Renal cortex interstitium (tissue), 11 donors: Measurements from ENCODE around the gene DIP2B. TPM values are rescaled to one million over a fixed set of nuclear protein-coding genes. Genes with fewer than 3 reads are reported as not detected.
"Not testable (repeated sequence)": the region's sequence is repeated elsewhere in the genome, so short reads cannot be mapped to it uniquely, and the experiment has no call there.

Source experiments
- DNase-seq, 11 donors: peaks; one replicate each; pipeline ENCODE4 v3.0.0-alpha.2; 2013; ENCODE audit warnings: low read depth in 9 of 11, low spot score in 4 of 11; ENCODE audit errors: extremely low read depth in 1 of 11
- polyA plus RNA-seq, 3 donors: library from polyadenylated mRNA; unstranded; fragments of 120-200 nt; gene quantifications; one replicate each; pipeline ENCODE4 v1.2.1, GENCODE V29; 2013; ENCODE audit not compliant: insufficient read length in 3 of 3

Gene DIP2B
- polyA plus RNA-seq, 3 donors: 23.5 to 25.9 (median 23.9) TPM

GRCh38 chr12:50508970-50509663 is 4.3 kb downstream of the DIP2B start:
- DNase-seq: no peak

DNA sequence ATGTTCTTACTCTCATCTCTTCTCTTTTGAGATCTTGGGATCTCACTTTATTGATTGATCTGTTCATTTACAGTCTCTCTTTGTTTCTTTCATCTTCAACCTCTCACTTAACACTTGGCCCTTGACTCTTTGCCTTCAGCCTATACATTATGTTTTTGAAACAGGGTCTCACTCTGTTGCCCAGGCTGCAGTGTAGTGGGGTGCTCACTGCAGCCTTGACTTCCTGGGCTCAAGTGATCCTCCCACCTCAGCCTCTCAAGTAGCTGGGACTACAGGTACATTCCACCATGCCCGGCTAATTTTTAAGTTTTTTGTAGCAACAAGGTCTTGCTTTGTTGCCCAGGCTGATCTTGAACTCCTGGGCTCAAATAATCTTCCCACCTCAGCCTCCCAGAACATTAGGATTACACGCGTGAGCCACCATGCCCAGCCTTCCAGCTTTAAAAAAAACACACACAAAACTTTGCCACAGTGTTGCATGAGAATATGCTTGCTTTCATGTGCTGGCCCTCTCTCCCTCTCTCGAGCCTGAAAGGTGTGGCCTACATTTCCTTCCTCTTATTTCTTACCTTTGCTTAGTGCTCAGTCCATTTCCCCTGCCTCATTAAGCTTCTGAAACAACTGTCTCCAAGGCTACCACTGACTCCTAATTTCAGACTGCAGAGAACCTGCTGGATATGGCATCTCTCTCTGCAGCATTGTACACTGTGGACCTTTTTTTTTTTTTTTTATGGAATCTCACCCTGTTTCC is 9.9 kb downstream of the DIP2B start:
- no peak for DNase-seq

DNA sequence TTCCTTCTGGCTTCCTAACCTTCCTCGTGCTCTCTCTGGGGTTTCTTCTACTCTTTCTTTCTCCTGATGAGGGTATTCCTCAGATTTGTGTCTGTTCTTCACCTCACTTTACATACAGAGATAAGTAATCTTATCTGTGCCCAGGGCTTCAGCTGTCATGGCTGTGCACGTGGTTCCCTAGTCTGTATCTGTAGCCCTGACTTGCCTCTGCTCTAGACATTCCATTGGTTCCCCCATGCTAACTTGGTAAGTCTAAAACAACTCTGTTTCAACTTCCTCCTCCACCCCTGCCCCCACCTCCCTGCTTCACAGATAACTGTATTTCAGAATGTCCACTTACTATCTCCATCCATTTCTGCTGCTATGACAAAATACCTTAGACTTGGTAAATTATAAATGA is 10.8 kb downstream of the DIP2B start:
- no peak for DNase-seq

- no peak for DNase-seq
Observed at GRCh38 chr12:50517421-50518048, 12.8 kb downstream of the DIP2B start.

- DNase-seq: no peak
Observed at GRCh38 chr12:50518090-50518489, 13.3 kb downstream of the DIP2B start.

GRCh38 chr12:50519353-50519752 is 14.6 kb downstream of the DIP2B start:
- DNase-seq: no peak

DNA sequence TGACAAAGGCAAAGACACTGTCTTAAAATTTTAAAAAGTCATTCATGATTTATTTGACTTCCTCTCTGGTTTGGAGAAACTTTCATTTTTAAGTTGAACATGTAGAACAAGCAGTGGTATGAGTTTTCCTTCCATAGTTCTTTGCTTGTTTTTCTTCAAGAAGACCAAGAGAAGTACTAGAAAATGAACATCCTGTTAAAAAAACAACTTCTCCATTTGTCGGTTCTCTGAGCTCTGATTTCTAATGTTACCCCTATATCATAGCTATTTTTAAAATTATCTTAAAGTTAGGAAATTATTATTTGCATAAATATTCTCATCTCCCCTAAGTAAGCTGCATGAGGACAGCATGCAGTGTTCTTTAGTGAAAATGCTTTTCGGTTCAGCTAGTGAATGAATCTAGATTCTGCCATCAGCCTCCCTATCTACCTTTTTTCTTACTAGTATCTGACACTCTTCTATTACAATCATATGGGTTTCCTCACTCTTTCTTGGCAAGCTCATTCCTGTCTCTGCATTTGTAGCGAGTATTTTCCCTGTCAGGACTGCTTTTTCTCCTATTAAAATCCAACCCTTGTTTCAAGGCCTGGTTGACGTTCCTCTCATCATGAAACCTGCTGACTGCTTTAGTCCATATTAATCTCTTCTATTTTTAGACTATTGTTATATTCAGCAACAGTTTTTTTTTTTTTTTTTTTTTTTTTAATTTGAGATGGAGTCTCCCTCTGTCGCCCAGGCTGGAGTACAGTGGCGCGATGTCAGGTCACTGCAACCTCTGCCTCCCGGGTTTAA is 15.8 kb downstream of the DIP2B start:
- DNase-seq: no peak

GRCh38 chr12:50521781-50522180 is 17.0 kb downstream of the DIP2B start:
- DNase-seq: not testable (repeated sequence)

- DNase-seq: no peak
Observed at GRCh38 chr12:50523772-50524171, 19.0 kb downstream of the DIP2B start.

DNA sequence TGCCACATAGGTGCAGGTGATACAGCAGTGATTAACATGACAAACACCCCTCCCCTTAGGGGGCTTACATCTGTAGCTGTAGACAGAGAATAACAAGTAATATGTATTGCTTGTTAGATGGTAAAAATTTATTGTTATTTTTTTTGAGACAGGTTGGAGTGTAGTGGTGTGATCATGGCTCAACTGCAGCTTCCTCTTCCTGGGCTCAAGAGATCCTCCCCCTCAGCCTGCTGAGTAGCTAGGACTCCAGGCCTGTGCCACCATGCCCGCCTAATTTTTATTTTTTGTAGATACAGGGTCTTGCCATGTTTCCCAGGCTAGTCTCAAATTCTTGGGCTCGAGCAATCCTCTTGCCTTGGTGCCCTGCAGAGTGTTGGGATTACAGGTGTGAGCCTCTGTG is 19.8 kb downstream of the DIP2B start:
- no peak for DNase-seq

- no peak for DNase-seq
Observed at GRCh38 chr12:50525422-50525821, 20.6 kb downstream of the DIP2B start.

DNA sequence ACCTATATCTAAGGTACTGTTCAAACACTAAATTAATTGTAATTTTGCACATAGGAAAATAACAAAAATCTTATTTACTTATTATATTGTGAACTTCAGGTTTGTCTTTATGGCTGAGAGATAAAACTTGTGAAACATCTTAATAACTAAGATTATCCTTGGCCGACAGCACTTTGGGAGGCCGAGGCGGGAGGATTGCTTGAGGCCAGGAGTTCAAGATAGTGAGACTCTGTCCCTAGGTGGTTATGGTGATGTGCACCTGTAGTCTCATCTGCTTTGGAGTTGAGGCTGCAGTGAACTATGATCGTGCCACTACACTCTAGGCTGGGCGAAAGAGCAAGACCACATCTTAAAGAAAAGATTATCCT is 22.6 kb downstream of the DIP2B start:
- no peak for DNase-seq

DNA sequence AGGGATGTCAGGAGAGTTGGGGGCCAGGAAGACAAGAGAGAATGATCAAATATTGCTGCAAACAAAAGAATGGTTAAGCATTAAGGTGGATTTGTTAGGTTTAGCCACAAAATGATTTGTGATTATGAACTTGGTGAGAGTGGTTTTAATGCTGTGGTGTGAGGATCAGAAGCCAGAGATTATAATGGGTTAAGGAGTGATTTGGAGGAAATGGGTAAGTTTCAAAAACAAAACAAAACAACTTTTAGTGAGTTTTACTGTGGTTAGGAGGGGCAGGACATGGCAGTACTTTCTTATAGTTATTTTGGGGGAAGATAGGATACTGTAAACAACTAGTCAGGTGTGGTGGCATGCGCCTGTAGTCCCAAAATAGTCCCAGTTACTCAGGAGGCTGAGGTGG is 24.0 kb downstream of the DIP2B start:
- DNase-seq: no peak

DNA sequence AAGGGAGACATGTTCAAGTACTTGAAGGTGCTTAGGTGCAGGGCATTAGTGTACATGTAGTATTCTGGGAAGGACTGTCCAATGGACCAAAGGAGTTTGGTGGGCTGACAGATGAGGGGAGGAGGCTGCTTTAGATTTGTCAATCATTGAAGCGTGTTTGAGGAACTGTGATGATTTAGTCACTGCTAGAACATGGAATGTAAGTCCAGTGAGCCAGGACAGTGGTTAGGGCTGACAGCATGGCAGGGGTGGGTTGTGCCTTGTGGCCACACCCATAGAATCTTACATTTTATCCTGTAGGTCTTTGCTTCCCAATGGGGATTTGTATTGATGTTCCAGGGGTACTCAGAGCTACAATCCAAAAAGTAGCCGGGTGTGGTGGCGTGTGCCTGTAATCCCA is 24.6 kb downstream of the DIP2B start:
- no peak for DNase-seq

GRCh38 chr12:50530532-50530931 is 25.7 kb downstream of the DIP2B start:
- no peak for DNase-seq

GRCh38 chr12:50533203-50533584 is 28.4 kb downstream of the DIP2B start:
- no peak for DNase-seq

GRCh38 chr12:50533971-50534370 is 29.2 kb downstream of the DIP2B start:
- no peak for DNase-seq

DNA sequence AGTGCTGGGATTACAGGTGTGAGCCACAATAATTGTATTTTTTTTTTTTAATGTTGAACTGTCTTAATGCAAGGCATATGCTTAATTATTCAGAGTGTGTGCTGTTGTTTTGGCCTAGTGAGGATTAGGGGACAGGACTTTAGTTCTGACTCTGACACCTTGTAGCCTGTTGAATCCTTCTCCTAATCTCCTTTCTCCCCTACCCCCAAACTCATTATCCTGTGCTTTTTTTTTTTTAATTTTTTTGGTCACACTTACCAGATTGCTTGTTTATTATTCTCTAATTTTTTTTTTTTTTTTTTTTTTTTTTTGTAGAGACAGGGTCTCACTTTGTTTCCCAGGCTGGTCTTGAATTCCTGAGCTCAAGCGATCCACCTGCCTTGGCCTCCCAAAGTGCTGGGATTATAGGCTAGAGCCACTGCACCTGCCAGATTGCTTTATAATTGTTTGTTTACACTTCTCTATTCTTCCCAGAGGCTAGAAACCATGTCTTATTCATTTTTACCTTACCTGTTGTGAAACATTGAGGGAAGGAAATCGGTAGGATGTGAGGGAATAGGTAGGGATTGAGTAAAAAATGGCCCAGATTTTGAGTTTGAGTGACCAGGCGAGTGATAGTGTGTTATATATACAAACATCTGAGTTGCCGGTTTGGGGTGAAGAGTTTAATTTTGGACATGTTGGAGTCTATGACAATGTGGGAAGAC is 32.2 kb downstream of the DIP2B start:
- no peak for DNase-seq

GRCh38 chr12:50537538-50537919 is 32.7 kb downstream of the DIP2B start:
- no peak for DNase-seq
